PC-9 (cell line): ENCODE data around the gene FOSB. TPM values are rescaled to one million over a fixed set of nuclear protein-coding genes. Genes with fewer than 3 reads are reported as not detected.

Experiments used
- BruUV-seq: library from RNA; stranded (reverse); fragments of 400-500 nt; replicated peaks from 2 replicates; lab custom pipeline; 2021; lab: Mats Ljungman, UMichigan
- CTCF ChIA-PET: fragments of 300-600 bp; sonication (Branson Sonifier 250); formaldehyde crosslinking; loops from one replicate; lab custom pipeline; 2022; ENCODE audit warnings: antibody characterized with exemption; lab: Charles Lee
- POLR2A ChIA-PET: fragments of 300-600 bp; sonication (Branson Sonifier 250); formaldehyde crosslinking; loops from one replicate; lab custom pipeline; 2022; ENCODE audit warnings: antibody characterized with exemption; ENCODE audit not compliant: unreplicated experiment; lab: Charles Lee
- DNase-seq, 2 experiments: peaks; one replicate each; pipeline versions ENCODE4 v3.0.0 to v3.0.0-alpha.2; 2015 to 2022; ENCODE audit warnings: mixed read lengths in 1 of 2
- H2AFZ ChIP-seq: fragments of 200-600 bp; sonication (generic); 2 replicates; pipeline ENCODE4 v1.8.1; 2017; ENCODE audit warnings: antibody characterized with exemption
- H3F3A ChIP-seq: fragments of 200-600 bp; sonication (generic); 2 replicates; pipeline ENCODE4 v1.8.1; 2017; ENCODE audit warnings: antibody characterized with exemption, mild to moderate bottlenecking, low read depth; ENCODE audit not compliant: insufficient read depth
- H3K27ac ChIP-seq: fragments of 200-600 bp; sonication (generic); 2 replicates; pipeline ENCODE4 v1.6.1; 2016; ENCODE audit warnings: mixed run types
- H3K27me3 ChIP-seq: fragments of 200-600 bp; sonication (generic); 2 replicates; pipeline ENCODE4 v1.6.1; 2016; ENCODE audit warnings: low read depth, mixed run types; ENCODE audit not compliant: insufficient read depth
- H3K36me3 ChIP-seq: fragments of 200-600 bp; sonication (generic); 2 replicates; pipeline ENCODE4 v1.6.1; 2016; ENCODE audit warnings: low read depth, mixed run types
- H3K4me1 ChIP-seq: fragments of 200-600 bp; sonication (generic); replicated peaks from 2 replicates; pipeline ENCODE4 v1.6.1; 2016; ENCODE audit warnings: mixed run types; ENCODE audit not compliant: insufficient read depth
- H3K4me2 ChIP-seq: fragments of 200-600 bp; sonication (generic); 2 replicates; pipeline ENCODE4 v1.6.1; 2017; ENCODE audit warnings: mixed run types
- H3K4me3 ChIP-seq: fragments of 200-600 bp; sonication (generic); 2 replicates; pipeline ENCODE4 v1.6.1; 2016; ENCODE audit warnings: mixed run types
- H3K79me2 ChIP-seq: fragments of 200-600 bp; sonication (generic); 2 replicates; pipeline ENCODE4 v1.6.1; 2017; ENCODE audit warnings: low read depth, mixed run types
- H3K9me2 ChIP-seq: fragments of 200-600 bp; sonication (generic); 2 replicates; pipeline ENCODE4 v1.8.1; 2017; ENCODE audit warnings: mild to moderate bottlenecking; ENCODE audit not compliant: insufficient read depth
- H3K9me3 ChIP-seq: fragments of 200-600 bp; sonication (generic); 2 replicates; pipeline ENCODE4 v1.8.1; 2016; ENCODE audit warnings: low read depth; ENCODE audit not compliant: insufficient read depth
- H4K20me1 ChIP-seq: fragments of 200-600 bp; sonication (generic); 2 replicates; pipeline ENCODE4 v1.8.1; 2017; ENCODE audit not compliant: insufficient read depth
- EZH2 ChIP-seq: fragments of 200-600 bp; sonication (generic); IDR thresholded peaks from 2 replicates; pipeline ENCODE4 v1.8.0; 2017; ENCODE audit warnings: antibody characterized with exemption, low read depth
- intact Hi-C: fragments of 100-400 bp; cut with micrococcal nuclease; formaldehyde crosslinking; loops from one replicate; pipeline ENCODE4 v1.10.0; 2022; ENCODE audit not compliant: unreplicated experiment
- total RNA-seq: library from RNA; stranded (reverse); gene quantifications from 2 replicates; pipeline ENCODE4 v1.2.3, GENCODE V29; 2021
- TF ChIP-seq, protein P1 (sequence below): fragments of 200-600 bp; sonication (generic); conservative IDR thresholded peaks from 2 replicates; pipeline ENCODE4 v1.6.1; 2017; ENCODE audit warnings: mixed run types, antibody characterized with exemption, mild to moderate bottlenecking, moderate library complexity

The FOSB gene
- total RNA-seq, 1 experiment from 2014 or later = 7.9 TPM

- Histone ChIP-seq H3K36me3 (no peaks in the 10 kb centered on the region), H3K4me3 (peak overlapping the region; percentile 62), H2AFZ (0 out of 2 replicates have a peak overlapping the region, but pooled peaks have one; percentile 10), H3K27me3 (no peaks in the 10 kb centered on the region), H3K9me3 (no peaks in the 10 kb centered on the region), H3K4me1 (peaks cover 12% of the 10 kb centered on the region), H3F3A (peaks cover 20% of the 10 kb centered on the region), H4K20me1 (no peaks in the 10 kb centered on the region), H3K9me2 (no peaks in the 10 kb centered on the region), H3K79me2 (no peaks in the 10 kb centered on the region), H3K27ac (peak overlapping the region; percentile 83), H3K4me2 (peak overlapping the region; percentile 71)
- TF ChIP-seq EZH2 = no peak
- TF ChIP-seq, protein P1, sequence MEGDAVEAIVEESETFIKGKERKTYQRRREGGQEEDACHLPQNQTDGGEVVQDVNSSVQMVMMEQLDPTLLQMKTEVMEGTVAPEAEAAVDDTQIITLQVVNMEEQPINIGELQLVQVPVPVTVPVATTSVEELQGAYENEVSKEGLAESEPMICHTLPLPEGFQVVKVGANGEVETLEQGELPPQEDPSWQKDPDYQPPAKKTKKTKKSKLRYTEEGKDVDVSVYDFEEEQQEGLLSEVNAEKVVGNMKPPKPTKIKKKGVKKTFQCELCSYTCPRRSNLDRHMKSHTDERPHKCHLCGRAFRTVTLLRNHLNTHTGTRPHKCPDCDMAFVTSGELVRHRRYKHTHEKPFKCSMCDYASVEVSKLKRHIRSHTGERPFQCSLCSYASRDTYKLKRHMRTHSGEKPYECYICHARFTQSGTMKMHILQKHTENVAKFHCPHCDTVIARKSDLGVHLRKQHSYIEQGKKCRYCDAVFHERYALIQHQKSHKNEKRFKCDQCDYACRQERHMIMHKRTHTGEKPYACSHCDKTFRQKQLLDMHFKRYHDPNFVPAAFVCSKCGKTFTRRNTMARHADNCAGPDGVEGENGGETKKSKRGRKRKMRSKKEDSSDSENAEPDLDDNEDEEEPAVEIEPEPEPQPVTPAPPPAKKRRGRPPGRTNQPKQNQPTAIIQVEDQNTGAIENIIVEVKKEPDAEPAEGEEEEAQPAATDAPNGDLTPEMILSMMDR = 0 out of 2 replicates have a peak, but pooled peaks have one; percentile 60
- peak in 1 of 2 experiments; percentile 92 for DNase-seq
- ChIA-PET POLR2A (interaction anchor here (0.6 to 1.4 kb wide), 5 partner anchors 8 to 630 kb away, joined by 3 to 14 read pairs (median 3); no protein-coding TSS in a partner anchor), CTCF (interaction anchor here (0.6 to 3.8 kb wide), 7 partner anchors 9 to 138 kb away, joined by 3 to 59 read pairs (median 5); no protein-coding TSS in a partner anchor)
- no TSS peak for BruUV-seq
- intact Hi-C loops = loop anchor here (1.0 to 5.0 kb wide), 5 partner anchors 35 to 141 kb away; partner anchors contain the start of gene PPP1R13L
Observed at GRCh38 chr19:45477713-45478453, 10.1 kb downstream of the FOSB start.

DNA sequence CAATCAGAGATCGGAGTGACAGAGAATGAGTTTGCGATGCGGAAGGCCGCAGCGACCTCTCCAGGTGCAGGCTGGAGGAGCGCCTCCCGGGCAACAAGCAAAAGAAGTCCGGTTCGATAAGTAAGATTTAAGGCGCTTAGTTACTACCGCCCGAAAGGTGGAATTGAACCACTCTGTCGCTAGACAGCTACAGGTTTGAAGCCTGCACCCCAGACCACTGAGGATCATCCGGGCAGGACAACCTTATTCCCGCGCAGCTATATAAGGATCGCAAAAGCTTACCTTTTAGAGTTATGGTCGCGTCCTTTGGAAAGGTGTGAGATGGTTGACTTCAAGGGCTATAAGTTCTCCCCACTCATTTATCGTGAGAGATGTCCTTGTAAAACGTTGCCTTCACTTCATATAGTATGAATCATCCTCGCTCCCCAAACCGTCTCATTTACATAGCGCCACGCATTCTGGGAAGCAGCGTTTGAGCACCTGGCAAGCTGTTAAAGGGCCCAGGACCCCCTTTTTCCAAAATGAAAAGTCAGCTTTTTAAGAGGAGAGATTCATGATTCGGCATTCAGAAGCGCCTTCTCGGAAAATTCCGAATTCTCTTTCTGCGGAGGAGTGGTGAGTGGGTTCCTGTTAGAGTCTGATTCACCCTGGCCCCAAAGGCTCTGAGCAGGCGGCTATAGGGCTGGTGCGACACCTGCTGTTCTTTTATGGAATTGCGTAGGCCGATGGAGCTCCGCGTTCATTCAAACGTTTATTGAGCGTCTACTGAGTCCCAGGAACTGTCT is 10.8 kb downstream of the FOSB start:
- Histone ChIP-seq H3K36me3 (no peaks in the 10 kb centered on the region), H3K9me2 (no peaks in the 10 kb centered on the region), H3K4me3 (peak overlapping the region; percentile 62), H4K20me1 (no peaks in the 10 kb centered on the region), H3K4me2 (peak overlapping the region; percentile 71), H3K79me2 (no peaks in the 10 kb centered on the region), H3K4me1 (peaks cover 12% of the 10 kb centered on the region), H3K27me3 (no peaks in the 10 kb centered on the region), H3K27ac (peak overlapping the region; percentile 83), H3K9me3 (no peaks in the 10 kb centered on the region), H2AFZ (peak overlapping the region; percentile 81), H3F3A (peaks cover 20% of the 10 kb centered on the region)
- ChIA-PET CTCF (interaction anchor here (0.5 to 3.8 kb wide), 17 partner anchors 10 to 573 kb away, joined by 3 to 59 read pairs (median 4); no protein-coding TSS in a partner anchor), POLR2A (interaction anchor here (0.5 to 1.4 kb wide), 10 partner anchors 9 to 631 kb away, joined by 3 to 14 read pairs (median 3); partner anchors contain the start of genes PPP1R13L and SIX5)
- intact Hi-C loops = loop anchor here (1.0 to 5.0 kb wide), 5 partner anchors 35 to 141 kb away; partner anchors contain the start of gene PPP1R13L
- DNase-seq = peak; percentile 87 to 90
- no peak for TF ChIP-seq EZH2
- TF ChIP-seq, protein P1 = peak; percentile 99
- TSS peak; percentile 99 for BruUV-seq

DNA sequence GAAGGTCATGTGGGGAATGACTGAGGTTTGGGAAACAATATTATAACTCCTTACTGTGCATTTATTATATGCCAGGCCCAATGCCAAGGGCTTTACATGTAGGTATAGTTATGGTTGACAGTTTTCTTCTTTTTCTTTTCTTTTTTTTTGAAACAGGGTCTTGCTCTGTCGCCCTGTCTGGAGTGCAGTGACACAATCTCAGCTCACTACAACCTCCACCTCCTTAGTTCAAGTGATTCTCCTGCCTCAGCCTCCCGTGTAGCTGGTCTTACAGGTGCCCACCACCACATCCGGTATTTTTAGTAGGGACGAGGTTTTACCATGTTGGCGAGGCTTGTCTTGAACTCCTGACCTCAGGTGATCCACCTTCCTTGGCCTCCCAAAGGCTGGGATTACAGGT is 15.2 kb downstream of the FOSB start:
- H3K4me1 ChIP-seq = peaks cover 2% of the 10 kb centered on the region
- H3K27ac ChIP-seq = no peak overlapping the region
- H3K27me3 ChIP-seq = no peaks in the 10 kb centered on the region
- no peak for DNase-seq
- no peak for TF ChIP-seq EZH2
- TF ChIP-seq, protein P1 = no peak
- H3F3A ChIP-seq = peaks cover 29% of the 10 kb centered on the region
- ChIA-PET POLR2A (no interaction called here), CTCF (no interaction called here)
- H3K79me2 ChIP-seq = no peaks in the 10 kb centered on the region
- no peak overlapping the region for H3K4me2 ChIP-seq
- H3K9me2 ChIP-seq = no peaks in the 10 kb centered on the region
- intact Hi-C loops = no loop called here
- H3K4me3 ChIP-seq = no peak overlapping the region
- no peaks in the 10 kb centered on the region for H3K36me3 ChIP-seq
- H2AFZ ChIP-seq = no peak overlapping the region
- no peaks in the 10 kb centered on the region for H4K20me1 ChIP-seq
- H3K9me3 ChIP-seq = no peaks in the 10 kb centered on the region
- no TSS peak for BruUV-seq
